H9 (cell line): Measurements from ENCODE around the gene ENOSF1. TPM values are rescaled to one million over a fixed set of nuclear protein-coding genes. Genes with fewer than 3 reads are reported as not detected.

Experiments
- DNase-seq: peaks from one replicate; pipeline ENCODE4 v3.0.0-alpha.2; 2017
- H2AFZ ChIP-seq: one replicate; pipeline ENCODE4 v1.6.1; 2013; ENCODE audit warnings: mild to moderate bottlenecking, low read length, control low read depth, moderate library complexity
- H2AK5ac ChIP-seq: 2 replicates; pipeline ENCODE4 v1.6.1; 2013; ENCODE audit warnings: low read length, control low read depth, mixed read lengths; ENCODE audit not compliant: insufficient read length
- H2BK120ac ChIP-seq: one replicate; pipeline ENCODE4 v1.6.1; 2013; ENCODE audit warnings: low read depth, mild to moderate bottlenecking, low read length, control low read depth, inconsistent platforms; ENCODE audit not compliant: poor library complexity, severe bottlenecking
- H2BK12ac ChIP-seq: 2 replicates; pipeline ENCODE4 v1.6.1; 2013; ENCODE audit warnings: low read length, control low read depth, mixed read lengths, low read depth; ENCODE audit not compliant: insufficient read length
- H2BK15ac ChIP-seq: 2 replicates; pipeline ENCODE4 v1.6.1; 2013; ENCODE audit warnings: low read depth, low read length, control low read depth
- H2BK20ac ChIP-seq: one replicate; pipeline ENCODE4 v1.6.1; 2013; ENCODE audit warnings: low read depth, mild to moderate bottlenecking, low read length, control low read depth, inconsistent platforms; ENCODE audit not compliant: poor library complexity, severe bottlenecking
- H2BK5ac ChIP-seq: 2 replicates; pipeline ENCODE4 v1.6.1; 2013; ENCODE audit warnings: low read length, control low read depth, mixed read lengths; ENCODE audit not compliant: insufficient read length
- H3K14ac ChIP-seq: 2 replicates; pipeline ENCODE4 v1.6.1; 2013; ENCODE audit warnings: low read length, control low read depth; ENCODE audit not compliant: insufficient read depth
- H3K18ac ChIP-seq: 2 replicates; pipeline ENCODE4 v1.6.1; 2013; ENCODE audit warnings: low read depth, mild to moderate bottlenecking, mixed read lengths, low read length, control low read depth; ENCODE audit not compliant: insufficient read length
- H3K23ac ChIP-seq: 2 replicates; pipeline ENCODE4 v1.6.1; 2013; ENCODE audit warnings: low read length, control low read depth, mixed read lengths, low read depth; ENCODE audit not compliant: insufficient read length
- H3K23me2 ChIP-seq: 2 replicates; pipeline ENCODE4 v1.6.1; 2013; ENCODE audit warnings: low read depth, mild to moderate bottlenecking, mixed read lengths, low read length, control low read depth; ENCODE audit not compliant: insufficient read length, poor library complexity, severe bottlenecking
- H3K27ac ChIP-seq: 2 replicates; pipeline ENCODE4 v1.5.1; 2013; ENCODE audit warnings: low read length, control low read depth, mixed read lengths, low read depth; ENCODE audit not compliant: insufficient read length
- H3K27me3 ChIP-seq: 2 replicates; pipeline ENCODE4 v1.6.1; 2013; ENCODE audit warnings: low read length, control low read depth, inconsistent platforms; ENCODE audit not compliant: insufficient read depth
- H3K4ac ChIP-seq: 2 replicates; pipeline ENCODE4 v1.6.1; 2013; ENCODE audit warnings: low read depth, mild to moderate bottlenecking, control low read depth, inconsistent platforms, low read length, moderate library complexity
- H3K4me1 ChIP-seq: 2 replicates; pipeline ENCODE4 v1.6.1; 2013; ENCODE audit warnings: low read length, control low read depth, inconsistent platforms; ENCODE audit not compliant: insufficient read depth
- H3K4me2 ChIP-seq: 2 replicates; pipeline ENCODE4 v1.6.1; 2013; ENCODE audit warnings: low read length, control low read depth, mixed read lengths; ENCODE audit not compliant: insufficient read length, insufficient read depth
- H3K56ac ChIP-seq: 2 replicates; pipeline ENCODE4 v1.6.1; 2013; ENCODE audit warnings: low read depth, mild to moderate bottlenecking, mixed read lengths, low read length, control low read depth; ENCODE audit not compliant: insufficient read length
- H3K79me1 ChIP-seq: 2 replicates; pipeline ENCODE4 v1.6.1; 2013; ENCODE audit warnings: low read depth, mild to moderate bottlenecking, moderate library complexity, low read length, control low read depth, inconsistent platforms; ENCODE audit not compliant: insufficient read depth, poor library complexity, severe bottlenecking
- H3K79me2 ChIP-seq: 2 replicates; pipeline ENCODE4 v1.6.1; 2013; ENCODE audit warnings: low read length, control low read depth, inconsistent platforms; ENCODE audit not compliant: insufficient read depth
- H3K9ac ChIP-seq: 2 replicates; pipeline ENCODE4 v1.6.1; 2013; ENCODE audit warnings: low read length, control low read depth, mixed read lengths; ENCODE audit not compliant: insufficient read length; ENCODE audit errors: extremely low read depth
- H3K9me3 ChIP-seq: one replicate; pipeline ENCODE4 v1.6.1; 2013; ENCODE audit warnings: low read depth, low read length, inconsistent platforms; ENCODE audit not compliant: control insufficient read depth
- H3T11ph ChIP-seq: one replicate; pipeline ENCODE4 v1.6.1; 2013; ENCODE audit warnings: mild to moderate bottlenecking, low read length, control low read depth, inconsistent platforms
- H4K20me1 ChIP-seq: one replicate; pipeline ENCODE4 v1.6.1; 2013; ENCODE audit not compliant: control insufficient read depth, insufficient read length, insufficient read depth
- H4K5ac ChIP-seq: 2 replicates; pipeline ENCODE4 v1.6.1; 2013; ENCODE audit warnings: low read depth, mild to moderate bottlenecking, mixed read lengths, low read length, control low read depth; ENCODE audit not compliant: insufficient read length
- H4K8ac ChIP-seq: replicated peaks from 2 replicates; pipeline ENCODE4 v1.6.1; 2013; ENCODE audit warnings: low read length, control low read depth, mixed read lengths, low read depth; ENCODE audit not compliant: insufficient read length
- H4K91ac ChIP-seq: 2 replicates; pipeline ENCODE4 v1.6.1; 2013; ENCODE audit warnings: low read depth, mild to moderate bottlenecking, moderate library complexity, mixed read lengths, low read length, control low read depth; ENCODE audit not compliant: insufficient read length
- H3K27ac Mint-ChIP-seq, 3 experiments: 2 replicates in 2 of 3; 3 replicates in 1 of 3; pipeline ENCODE4 v1.8.0; 2020 to 2021; ENCODE audit warnings: mixed read lengths in 3 of 3, mild to moderate bottlenecking in 1 of 3, moderate library complexity in 1 of 3
- H3K27me3 Mint-ChIP-seq: 2 replicates; pipeline ENCODE4 v1.8.0; 2021; ENCODE audit warnings: low read depth, mild to moderate bottlenecking, moderate library complexity, mixed read lengths
- H3K36me3 Mint-ChIP-seq, 3 experiments: 2 replicates in 2 of 3; 3 replicates in 1 of 3; pipeline ENCODE4 v1.8.0; 2020 to 2021; ENCODE audit warnings: low read depth in 3 of 3, mixed read lengths in 3 of 3; ENCODE audit not compliant: insufficient read depth in 1 of 3
- H3K4me1 Mint-ChIP-seq, 2 experiments: 2 replicates each; pipeline ENCODE4 v1.8.0; 2020; ENCODE audit warnings: mixed read lengths in 2 of 2
- H3K4me3 Mint-ChIP-seq, 2 experiments: 2 replicates in 1 of 2; 3 replicates in 1 of 2; pipeline ENCODE4 v1.8.0; 2020 to 2021; ENCODE audit warnings: mild to moderate bottlenecking in 2 of 2, mixed read lengths in 2 of 2, moderate library complexity in 1 of 2
- H3K9me3 Mint-ChIP-seq, 2 experiments: 2 replicates in 1 of 2; 3 replicates in 1 of 2; pipeline ENCODE4 v1.8.0; 2020; ENCODE audit warnings: mild to moderate bottlenecking in 2 of 2, mixed read lengths in 2 of 2, moderate library complexity in 1 of 2
- WGBS: extraction: QIAGEN DNeasy Blood & Tissue Kit; methylation state at CpG from one replicate; pipeline ENCODE4 v1.1.7; 2013; ENCODE audit warnings: missing lambda C conversion rate, low lambda C conversion rate, mixed read lengths; ENCODE audit not compliant: insufficient read length; ENCODE audit errors: extremely low coverage; 5-methylcytosine and 5-hydroxymethylcytosine counted together
- total RNA-seq: library from RNA; stranded (reverse); gene quantifications from 2 replicates; pipeline ENCODE4 v1.2.1, GENCODE V29; 2021
- TF ChIP-seq, protein P1 (sequence below): fragments of 200-600 bp; sonication (generic); conservative IDR thresholded peaks from 3 replicates; pipeline ENCODE4 v1.8.0; 2021; ENCODE audit warnings: antibody characterized with exemption, mild to moderate bottlenecking

The ENOSF1 gene
- total RNA-seq, 1 experiment from 2014 or later = 40.3 TPM

DNA sequence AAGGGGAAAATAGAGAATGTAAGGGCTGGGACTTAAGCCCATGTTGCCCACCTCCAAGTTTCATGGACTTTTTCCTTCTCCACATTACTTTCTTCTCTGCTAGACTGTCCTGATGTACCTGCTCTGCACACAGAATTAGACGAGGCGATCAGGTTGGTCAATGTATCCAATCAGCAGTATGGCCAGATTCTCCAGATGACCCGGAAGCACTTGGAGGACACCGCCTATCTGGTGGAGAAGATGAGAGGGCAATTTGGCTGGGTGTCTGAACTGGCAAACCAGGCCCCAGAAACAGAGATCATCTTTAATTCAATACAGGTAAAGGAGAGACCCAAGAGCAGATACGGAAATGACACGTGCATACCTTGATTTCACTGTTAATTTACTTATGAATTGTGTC is 71.2 kb downstream of the ENOSF1 start:
- H3K9me3 Mint-ChIP-seq = no peaks in the 10 kb centered on the region
- Histone ChIP-seq H3T11ph (no peak overlapping the region), H2AK5ac (no peak overlapping the region), H3K4me2 (no peak overlapping the region), H3K79me1 (no peaks in the 10 kb centered on the region), H3K9ac (no peak overlapping the region), H4K91ac (no peak overlapping the region), H3K14ac (no peak overlapping the region), H3K27me3 (no peaks in the 10 kb centered on the region), H3K18ac (no peak overlapping the region), H2AFZ (no peak overlapping the region), H3K23me2 (no peaks in the 10 kb centered on the region), H2BK20ac (no peak overlapping the region), H3K27ac (no peak overlapping the region), H2BK15ac (no peak overlapping the region), H4K8ac (no peak overlapping the region), H3K56ac (no peak overlapping the region), H4K20me1 (no peaks in the 10 kb centered on the region), H2BK12ac (no peak overlapping the region), H3K9me3 (no peaks in the 10 kb centered on the region), H4K5ac (no peak overlapping the region), H2BK5ac (no peak overlapping the region), H3K4ac (no peak overlapping the region), H3K4me1 (no peaks in the 10 kb centered on the region), H3K23ac (no peak overlapping the region), H2BK120ac (no peak overlapping the region), H3K79me2 (no peaks in the 10 kb centered on the region)
- no peak for DNase-seq
- H3K27me3 Mint-ChIP-seq = no peaks in the 10 kb centered on the region
- H3K36me3 Mint-ChIP-seq = no peaks in the 10 kb centered on the region
- no CpG with 5 or more reads among the region's 6 CpGs for WGBS
- H3K4me1 Mint-ChIP-seq = peaks cover 3 to 6% of the 10 kb centered on the region in 2 experiments; a peak in 2 of 4 replicates
- TF ChIP-seq, protein P1, sequence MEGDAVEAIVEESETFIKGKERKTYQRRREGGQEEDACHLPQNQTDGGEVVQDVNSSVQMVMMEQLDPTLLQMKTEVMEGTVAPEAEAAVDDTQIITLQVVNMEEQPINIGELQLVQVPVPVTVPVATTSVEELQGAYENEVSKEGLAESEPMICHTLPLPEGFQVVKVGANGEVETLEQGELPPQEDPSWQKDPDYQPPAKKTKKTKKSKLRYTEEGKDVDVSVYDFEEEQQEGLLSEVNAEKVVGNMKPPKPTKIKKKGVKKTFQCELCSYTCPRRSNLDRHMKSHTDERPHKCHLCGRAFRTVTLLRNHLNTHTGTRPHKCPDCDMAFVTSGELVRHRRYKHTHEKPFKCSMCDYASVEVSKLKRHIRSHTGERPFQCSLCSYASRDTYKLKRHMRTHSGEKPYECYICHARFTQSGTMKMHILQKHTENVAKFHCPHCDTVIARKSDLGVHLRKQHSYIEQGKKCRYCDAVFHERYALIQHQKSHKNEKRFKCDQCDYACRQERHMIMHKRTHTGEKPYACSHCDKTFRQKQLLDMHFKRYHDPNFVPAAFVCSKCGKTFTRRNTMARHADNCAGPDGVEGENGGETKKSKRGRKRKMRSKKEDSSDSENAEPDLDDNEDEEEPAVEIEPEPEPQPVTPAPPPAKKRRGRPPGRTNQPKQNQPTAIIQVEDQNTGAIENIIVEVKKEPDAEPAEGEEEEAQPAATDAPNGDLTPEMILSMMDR = no peak
- H3K4me3 Mint-ChIP-seq = no peak overlapping the region
- no peak overlapping the region for H3K27ac Mint-ChIP-seq
